A673 (cell line): Measurements from ENCODE around the gene DIDO1. TPM values are rescaled to one million over a fixed set of nuclear protein-coding genes. Genes with fewer than 3 reads are reported as not detected.

Source experiments
- BruUV-seq: library from RNA; stranded (reverse); fragments of 400-500 nt; replicated peaks from 2 replicates; lab custom pipeline; 2021; lab: Mats Ljungman, UMichigan
- CTCF ChIA-PET: fragments of 300-600 bp; sonication (Branson Sonifier 250); formaldehyde crosslinking; loops from one replicate; lab custom pipeline; 2022; ENCODE audit warnings: antibody characterized with exemption; lab: Charles Lee
- POLR2A ChIA-PET: fragments of 300-600 bp; sonication (Branson Sonifier 250); formaldehyde crosslinking; loops from one replicate; lab custom pipeline; 2022; ENCODE audit warnings: antibody characterized with exemption; ENCODE audit not compliant: low non-redundant PET; lab: Charles Lee
- DNase-seq: peaks from one replicate; pipeline ENCODE4 v3.0.0-alpha.2; 2015; ENCODE audit warnings: low spot score
- H3K27ac ChIP-seq: fragments of 200-600 bp; sonication (generic); 2 replicates; pipeline ENCODE4 v1.5.1; 2016; ENCODE audit warnings: mixed run types, low read depth, mild to moderate bottlenecking, mixed read lengths, antibody characterized with exemption, low read length; ENCODE audit not compliant: poor library complexity, severe bottlenecking
- H3K27me3 ChIP-seq: fragments of 200-600 bp; sonication (generic); replicated peaks from 2 replicates; pipeline ENCODE4 v1.6.1; 2017; ENCODE audit warnings: mixed run types, low read depth, mild to moderate bottlenecking, mixed read lengths, antibody characterized with exemption, low read length; ENCODE audit not compliant: insufficient read depth, poor library complexity
- H3K36me3 ChIP-seq: fragments of 200-600 bp; sonication (generic); 2 replicates; pipeline ENCODE4 v1.6.1; 2016; ENCODE audit warnings: mixed run types, mild to moderate bottlenecking, mixed read lengths, antibody characterized with exemption, low read length; ENCODE audit not compliant: insufficient read depth, poor library complexity, severe bottlenecking
- H3K4me1 ChIP-seq: fragments of 200-600 bp; sonication (generic); 2 replicates; pipeline ENCODE4 v1.6.1; 2017; ENCODE audit warnings: mixed run types, mild to moderate bottlenecking, mixed read lengths, antibody characterized with exemption, low read length; ENCODE audit not compliant: insufficient read depth, poor library complexity, severe bottlenecking
- H3K4me3 ChIP-seq: fragments of 200-600 bp; sonication (generic); 2 replicates; pipeline ENCODE4 v1.5.1; 2016; ENCODE audit warnings: low read depth, mixed run types, mild to moderate bottlenecking, mixed read lengths, low read length; ENCODE audit not compliant: poor library complexity, severe bottlenecking
- H3K9me3 ChIP-seq: fragments of 200-600 bp; sonication (generic); 2 replicates; pipeline ENCODE4 v1.6.1; 2016; ENCODE audit warnings: mixed run types, low read depth, mild to moderate bottlenecking, mixed read lengths, antibody characterized with exemption, low read length; ENCODE audit not compliant: poor library complexity, severe bottlenecking
- CTCF ChIP-seq: fragments of 300-800, 200-600 bp; sonication (generic); conservative IDR thresholded peaks from 2 replicates; pipeline ENCODE4 v1.5.1; 2017; ENCODE audit warnings: low read depth, mild to moderate bottlenecking, antibody characterized with exemption, low read length, moderate library complexity, mixed read lengths
- EZH2 ChIP-seq: fragments of 200-600 bp; sonication (generic); IDR thresholded peaks from 2 replicates; pipeline ENCODE4 v1.6.1; 2017; ENCODE audit warnings: borderline replicate concordance, low read depth, mild to moderate bottlenecking, mixed read lengths, antibody characterized with exemption, low read length; ENCODE audit not compliant: poor library complexity, severe bottlenecking
- intact Hi-C: fragments of 100-400 bp; cut with micrococcal nuclease; formaldehyde crosslinking; loops from one replicate; pipeline ENCODE4 v1.10.0; 2022; ENCODE audit not compliant: unreplicated experiment
- total RNA-seq: library from RNA; stranded (reverse); gene quantifications from 2 replicates; pipeline ENCODE4 v1.2.3, GENCODE V29; 2021

Gene DIDO1
- total RNA-seq, 1 experiment from 2014 or later = 64.4 TPM

- ChIA-PET POLR2A (no interaction called here), CTCF (no interaction called here)
- H3K36me3 ChIP-seq = peaks cover 7% of the 10 kb centered on the region
- TF ChIP-seq CTCF (no peak), EZH2 (no peak)
- H3K27ac ChIP-seq = peak overlapping the region; percentile 60
- intact Hi-C loops = no loop called here
- BruUV-seq = no TSS peak
- peaks cover 35% of the 10 kb centered on the region for H3K4me1 ChIP-seq
- no peak for DNase-seq
- peak overlapping the region; percentile 35 for H3K4me3 ChIP-seq
- H3K9me3 ChIP-seq = no peaks in the 10 kb centered on the region
- H3K27me3 ChIP-seq = no peaks in the 10 kb centered on the region
Measured at GRCh38 chr20:62928246-62928939, 2.1 kb upstream of the DIDO1 start.

- BruUV-seq = no TSS peak
- intact Hi-C loops = no loop called here
- DNase-seq = no peak
- H3K27me3 ChIP-seq = no peaks in the 10 kb centered on the region
- H3K4me3 ChIP-seq = peak overlapping the region; percentile 72
- H3K27ac ChIP-seq = peak overlapping the region; percentile 93
- CTCF ChIA-PET = interaction anchor here (0.6 kb wide), 1 partner anchor 316 kb away, joined by 6 read pairs; no protein-coding TSS in a partner anchor
- H3K4me1 ChIP-seq = peaks cover 35% of the 10 kb centered on the region
- H3K9me3 ChIP-seq = no peaks in the 10 kb centered on the region
- no peaks in the 10 kb centered on the region for H3K36me3 ChIP-seq
- no peak for TF ChIP-seq CTCF
- TF ChIP-seq EZH2 = no peak
- POLR2A ChIA-PET = no interaction called here
Measured at GRCh38 chr20:62927128-62927705, 912 bp upstream of the DIDO1 start.

- Histone ChIP-seq H3K4me3 (peak overlapping the region; percentile 72), H3K4me1 (peaks cover 46% of the 10 kb centered on the region), H3K9me3 (no peaks in the 10 kb centered on the region), H3K27ac (peak overlapping the region; percentile 93), H3K27me3 (no peaks in the 10 kb centered on the region), H3K36me3 (no peaks in the 10 kb centered on the region)
- BruUV-seq = TSS peak; percentile 41
- intact Hi-C loops = no loop called here
- peak; percentile 44 for DNase-seq
- CTCF ChIA-PET = no interaction called here
- POLR2A ChIA-PET = no interaction called here
- TF ChIP-seq CTCF (no peak), EZH2 (no peak)
Measured at GRCh38 chr20:62925420-62926228, 681 bp downstream of the DIDO1 start.
